Lung (tissue), 12 donors: Measurements from ENCODE around the gene GPS1. TPM values are rescaled to one million over a fixed set of nuclear protein-coding genes. Genes with fewer than 3 reads are reported as not detected.

Experiments used
- ATAC-seq: fragments of 200-7000 bp; cut with Tn5 transposase; one replicate; pipeline ENCODE4 v1.9.1; 2020; ENCODE audit warnings: moderate number of reproducible peaks; ENCODE audit not compliant: insufficient read depth, low FRiP score
- DNase-seq, 3 donors: peaks; one replicate each; pipeline ENCODE4 v3.0.0-alpha.2; 2013 to 2017
- H3K27ac ChIP-seq, 2 donors: one replicate each; pipeline ENCODE4 v1.5.1; 2013; ENCODE audit warnings: mild to moderate bottlenecking in 2 of 2, moderate library complexity in 2 of 2, control low read depth in 1 of 2, inconsistent platforms in 1 of 2, low read depth in 1 of 2, low read length in 1 of 2
- H3K27me3 ChIP-seq, 3 donors: one replicate each; pipeline ENCODE4 v1.5.1; 2013; ENCODE audit warnings: low read length in 2 of 3; ENCODE audit not compliant: control insufficient read depth in 3 of 3, insufficient read depth in 3 of 3
- H3K36me3 ChIP-seq, 4 donors: one replicate each; pipeline ENCODE4 v1.5.1; 2013; ENCODE audit warnings: low read length in 4 of 4, mild to moderate bottlenecking in 1 of 4, moderate library complexity in 1 of 4; ENCODE audit not compliant: control insufficient read depth in 4 of 4, insufficient read depth in 4 of 4
- H3K4me1 ChIP-seq, 5 donors: one replicate each; pipeline ENCODE4 v1.5.1; 2013; ENCODE audit warnings: low read length in 5 of 5, mild to moderate bottlenecking in 2 of 5, moderate library complexity in 1 of 5; ENCODE audit not compliant: control insufficient read depth in 5 of 5, insufficient read depth in 5 of 5
- H3K4me3 ChIP-seq: one replicate; pipeline ENCODE4 v1.5.1; 2013; ENCODE audit warnings: mild to moderate bottlenecking, control low read depth, moderate library complexity
- H3K9ac ChIP-seq, 2 donors: one replicate each; pipeline ENCODE4 v1.5.1; 2013; ENCODE audit warnings: low read length in 2 of 2, control low read depth in 1 of 2; ENCODE audit not compliant: insufficient read depth in 1 of 2
- H3K9me3 ChIP-seq, 4 donors: one replicate each; pipeline ENCODE4 v1.5.1; 2013; ENCODE audit warnings: low read length in 3 of 4, mild to moderate bottlenecking in 1 of 4, moderate library complexity in 1 of 4; ENCODE audit not compliant: control insufficient read depth in 4 of 4, insufficient read depth in 3 of 4
- CTCF ChIP-seq: IDR thresholded peaks from 2 replicates; pipeline ENCODE4 v1.5.1; 2012; ENCODE audit warnings: mild to moderate bottlenecking; ENCODE audit errors: control extremely low read depth, extremely low read depth
- WGBS, 2 donors: extraction: QIAGEN DNeasy Blood & Tissue Kit; methylation state at CpG; one replicate each; pipeline ENCODE4 v1.1.7; 2013; 5-methylcytosine and 5-hydroxymethylcytosine counted together
- polyA plus RNA-seq, 2 donors: library from polyadenylated mRNA; stranded (reverse); fragments of 200-250 nt; gene quantifications; one replicate each; pipeline ENCODE4 v1.2.1, GENCODE V29; 2013
- total RNA-seq, 2 donors: library from RNA; depleted of rRNA in 1 of 2; stranded (reverse); fragments of >200 nt in 1 of 2; gene quantifications; one replicate each; pipeline ENCODE4 v1.2.1, GENCODE V29; 2014 to 2021
- donor health status: control.
- donor health status: control.
- donor health status: Bipolar disorder and iron deficiency.
- donor health status: healthy.
- donor health status: DM: yes; HTN: yes; CAD: no.

GPS1 gene
- total and polyA plus RNA-seq, 4 donors: 71.0 to 102 (median 89.4) TPM

GRCh38 chr17:82105417-82105881 lies 53.8 kb downstream of the GPS1 start:
- no peak for TF ChIP-seq CTCF
- H3K9me3 ChIP-seq: no peaks in the 10 kb centered on the region
- no peaks in the 10 kb centered on the region for H3K27me3 ChIP-seq
- H3K36me3 ChIP-seq: peaks cover 0 to 4% (median 0%) of the 10 kb centered on the region in 4 donors
- ATAC-seq (no peak), DNase-seq (no peak)
- H3K27ac ChIP-seq: peak overlapping the region in 1 of 2 donors; percentile 94
- H3K9ac ChIP-seq: no peak overlapping the region
- H3K4me1 ChIP-seq: peaks cover 0 to 37% (median 28%) of the 10 kb centered on the region in 5 donors
- no peak overlapping the region for H3K4me3 ChIP-seq
- WGBS, 2 donors: 81 to 86% methylated on average over 13 of the region's 13 CpGs

- H3K9ac ChIP-seq: peak overlapping the region in 1 of 2 donors; percentile 42
- 11 to 18% methylated on average over 22 to 24 of the region's 24 CpGs for WGBS, 2 donors
- ATAC-seq: peak; percentile 61
- DNase-seq: peak; percentile 54 to 69 (median 58)
- H3K4me1 ChIP-seq: peaks cover 0 to 37% (median 28%) of the 10 kb centered on the region in 5 donors
- H3K27me3 ChIP-seq: no peaks in the 10 kb centered on the region
- H3K9me3 ChIP-seq: no peaks in the 10 kb centered on the region
- no peak for TF ChIP-seq CTCF
- no peaks in the 10 kb centered on the region for H3K36me3 ChIP-seq
- peak overlapping the region in 1 of 2 donors; percentile 94 for H3K27ac ChIP-seq
- no peak overlapping the region for H3K4me3 ChIP-seq
Measured at GRCh38 chr17:82105882-82106687, 54.4 kb downstream of the GPS1 start.

- peak overlapping the region in 1 of 2 donors; percentile 94 for H3K27ac ChIP-seq
- WGBS, 2 donors: 41 to 43% methylated on average over 8 to 9 of the region's 9 CpGs
- no peak overlapping the region for H3K9ac ChIP-seq
- H3K9me3 ChIP-seq: no peaks in the 10 kb centered on the region
- no peaks in the 10 kb centered on the region for H3K36me3 ChIP-seq
- no peak overlapping the region for H3K4me3 ChIP-seq
- peaks cover 0 to 37% (median 28%) of the 10 kb centered on the region in 5 donors for H3K4me1 ChIP-seq
- H3K27me3 ChIP-seq: no peaks in the 10 kb centered on the region
- TF ChIP-seq CTCF: no peak
- no peak for ATAC-seq
- no peak for DNase-seq
Measured at GRCh38 chr17:82106688-82107305, 55.1 kb downstream of the GPS1 start.

Other genes starting within 250 kb of the GPS1 start
- under 1 TPM in 1 of 2 donors, not detected in 1; 0.11 TPM for gene GCGR, start 247.7 kb upstream of the GPS1 start, total RNA-seq
- under 1 TPM; 0.09 to 0.12 TPM for gene GCGR, start 247.7 kb upstream of the GPS1 start, polyA plus RNA-seq
- gene MCRIP1, start 218.6 kb upstream of the GPS1 start, total RNA-seq: 10 to 100 TPM; 47.6 to 96.2 TPM
- 100 to 1,000 TPM; 117 to 188 TPM for gene MCRIP1, start 218.6 kb upstream of the GPS1 start, polyA plus RNA-seq
- not detected for gene PPP1R27, start 216.8 kb upstream of the GPS1 start, total RNA-seq
- gene PPP1R27, start 216.8 kb upstream of the GPS1 start, polyA plus RNA-seq: under 1 TPM in 1 of 2 donors, not detected in 1; 0.13 TPM
- gene P4HB, start 191.4 kb upstream of the GPS1 start, total RNA-seq: 100 to 1,000 TPM; 356 to 990 TPM
- gene P4HB, start 191.4 kb upstream of the GPS1 start, polyA plus RNA-seq: 100 to 1,000 TPM; 695 to 862 TPM
- 100 to 1,000 TPM; 118 to 558 TPM for gene ARHGDIA, start 180.6 kb upstream of the GPS1 start, total RNA-seq
- gene ARHGDIA, start 180.6 kb upstream of the GPS1 start, polyA plus RNA-seq: 100 to 1,000 TPM; 327 to 464 TPM
- 10 to 100 TPM; 46.5 to 79.5 TPM for gene ALYREF, start 160.3 kb upstream of the GPS1 start, total RNA-seq
- 10 to 100 TPM; 26.1 to 65.8 TPM for gene ALYREF, start 160.3 kb upstream of the GPS1 start, polyA plus RNA-seq
- gene ANAPC11, start 160.2 kb upstream of the GPS1 start, total RNA-seq: 100 to 1,000 TPM in 1 of 2 donors, 10 to 100 TPM in 1; 36.0 to 132 TPM
- gene ANAPC11, start 160.2 kb upstream of the GPS1 start, polyA plus RNA-seq: 100 to 1,000 TPM; 236 to 293 TPM
- gene NPB, start 149.7 kb upstream of the GPS1 start, total RNA-seq: under 1 TPM; 0.48 to 0.55 TPM
- under 1 TPM; 0.41 to 0.44 TPM for gene NPB, start 149.7 kb upstream of the GPS1 start, polyA plus RNA-seq
- gene PCYT2, start 140.5 kb upstream of the GPS1 start, total RNA-seq: 10 to 100 TPM; 23.0 to 81.3 TPM
- 10 to 100 TPM; 53.8 to 91.6 TPM for gene PCYT2, start 140.5 kb upstream of the GPS1 start, polyA plus RNA-seq
- 10 to 100 TPM; 14.7 to 43.4 TPM for gene SIRT7, start 133.7 kb upstream of the GPS1 start, total RNA-seq
- 10 to 100 TPM; 30.5 to 35.3 TPM for gene SIRT7, start 133.7 kb upstream of the GPS1 start, polyA plus RNA-seq
- 10 to 100 TPM; 11.9 to 33.3 TPM for gene MAFG, start 124.2 kb upstream of the GPS1 start, total RNA-seq
- 10 to 100 TPM; 17.2 to 29.3 TPM for gene MAFG, start 124.2 kb upstream of the GPS1 start, polyA plus RNA-seq
- gene PYCR1, start 114.6 kb upstream of the GPS1 start, total RNA-seq: 10 to 100 TPM; 17.5 to 73.0 TPM
- 10 to 100 TPM; 21.4 to 66.0 TPM for gene PYCR1, start 114.6 kb upstream of the GPS1 start, polyA plus RNA-seq
- not detected for gene MYADML2, start 104.7 kb upstream of the GPS1 start, total RNA-seq
- gene MYADML2, start 104.7 kb upstream of the GPS1 start, polyA plus RNA-seq: not detected
- 1 to 10 TPM; 2.3 to 7.6 TPM for gene NOTUM, start 90.7 kb upstream of the GPS1 start, total RNA-seq
- 1 to 10 TPM in 1 of 2 donors, under 1 TPM in 1; 0.71 to 2.0 TPM for gene NOTUM, start 90.7 kb upstream of the GPS1 start, polyA plus RNA-seq
- gene ASPSCR1, start 74.3 kb upstream of the GPS1 start, total RNA-seq: 10 to 100 TPM; 22.9 to 55.3 TPM
- 10 to 100 TPM; 29.5 to 68.6 TPM for gene ASPSCR1, start 74.3 kb upstream of the GPS1 start, polyA plus RNA-seq
- gene CENPX, start 29.0 kb upstream of the GPS1 start, total RNA-seq: 10 to 100 TPM; 21.5 to 86.9 TPM
- 100 to 1,000 TPM; 116 to 121 TPM for gene CENPX, start 29.0 kb upstream of the GPS1 start, polyA plus RNA-seq
- 10 to 100 TPM; 13.3 to 26.6 TPM for gene LRRC45, start 28.6 kb upstream of the GPS1 start, total RNA-seq
- gene LRRC45, start 28.6 kb upstream of the GPS1 start, polyA plus RNA-seq: 10 to 100 TPM; 12.1 to 19.7 TPM
- 1 to 10 TPM; 8.2 to 8.3 TPM for gene RAC3, start 20.2 kb upstream of the GPS1 start, total RNA-seq
- 1 to 10 TPM; 6.0 to 8.0 TPM for gene RAC3, start 20.2 kb upstream of the GPS1 start, polyA plus RNA-seq
- 100 to 1,000 TPM in 1 of 2 donors, 10 to 100 TPM in 1; 41.6 to 218 TPM for gene DCXR, start 14.2 kb upstream of the GPS1 start, total RNA-seq
- gene DCXR, start 14.2 kb upstream of the GPS1 start, polyA plus RNA-seq: 100 to 1,000 TPM; 193 to 246 TPM
- 10 to 100 TPM; 34.7 to 37.5 TPM for gene RFNG, start 87 bp upstream of the GPS1 start, total RNA-seq
- gene RFNG, start 87 bp upstream of the GPS1 start, polyA plus RNA-seq: 10 to 100 TPM; 29.1 to 38.2 TPM
- 100 to 1,000 TPM in 1 of 2 donors, 10 to 100 TPM in 1; 40.0 to 117 TPM for gene DUS1L, start 13.9 kb downstream of the GPS1 start, total RNA-seq
- 100 to 1,000 TPM in 1 of 2 donors, 10 to 100 TPM in 1; 82.8 to 179 TPM for gene DUS1L, start 13.9 kb downstream of the GPS1 start, polyA plus RNA-seq
- gene FASN, start 46.3 kb downstream of the GPS1 start, total RNA-seq: 100 to 1,000 TPM in 1 of 2 donors, 10 to 100 TPM in 1; 46.2 to 604 TPM
- 100 to 1,000 TPM; 166 to 258 TPM for gene FASN, start 46.3 kb downstream of the GPS1 start, polyA plus RNA-seq
- gene CCDC57, start 160.9 kb downstream of the GPS1 start, total RNA-seq: 10 to 100 TPM; 33.2 to 89.4 TPM
- gene CCDC57, start 160.9 kb downstream of the GPS1 start, polyA plus RNA-seq: 100 to 1,000 TPM in 1 of 2 donors, 10 to 100 TPM in 1; 60.4 to 128 TPM
- gene SLC16A3, start 177.1 kb downstream of the GPS1 start, total RNA-seq: 100 to 1,000 TPM in 1 of 2 donors, 10 to 100 TPM in 1; 31.0 to 154 TPM
- gene SLC16A3, start 177.1 kb downstream of the GPS1 start, polyA plus RNA-seq: 100 to 1,000 TPM in 1 of 2 donors, 10 to 100 TPM in 1; 33.2 to 309 TPM
- gene CSNK1D, start 221.8 kb downstream of the GPS1 start, total RNA-seq: 100 to 1,000 TPM in 1 of 2 donors, 10 to 100 TPM in 1; 72.7 to 160 TPM
- gene CSNK1D, start 221.8 kb downstream of the GPS1 start, polyA plus RNA-seq: 100 to 1,000 TPM; 110 to 137 TPM